Measurements from ENCODE around the gene SLC38A9.
"Not testable (repeated sequence)": the region's sequence is repeated elsewhere in the genome, so short reads cannot be mapped to it uniquely, and the experiment has no call there.

SLC38A9 gene

DNA sequence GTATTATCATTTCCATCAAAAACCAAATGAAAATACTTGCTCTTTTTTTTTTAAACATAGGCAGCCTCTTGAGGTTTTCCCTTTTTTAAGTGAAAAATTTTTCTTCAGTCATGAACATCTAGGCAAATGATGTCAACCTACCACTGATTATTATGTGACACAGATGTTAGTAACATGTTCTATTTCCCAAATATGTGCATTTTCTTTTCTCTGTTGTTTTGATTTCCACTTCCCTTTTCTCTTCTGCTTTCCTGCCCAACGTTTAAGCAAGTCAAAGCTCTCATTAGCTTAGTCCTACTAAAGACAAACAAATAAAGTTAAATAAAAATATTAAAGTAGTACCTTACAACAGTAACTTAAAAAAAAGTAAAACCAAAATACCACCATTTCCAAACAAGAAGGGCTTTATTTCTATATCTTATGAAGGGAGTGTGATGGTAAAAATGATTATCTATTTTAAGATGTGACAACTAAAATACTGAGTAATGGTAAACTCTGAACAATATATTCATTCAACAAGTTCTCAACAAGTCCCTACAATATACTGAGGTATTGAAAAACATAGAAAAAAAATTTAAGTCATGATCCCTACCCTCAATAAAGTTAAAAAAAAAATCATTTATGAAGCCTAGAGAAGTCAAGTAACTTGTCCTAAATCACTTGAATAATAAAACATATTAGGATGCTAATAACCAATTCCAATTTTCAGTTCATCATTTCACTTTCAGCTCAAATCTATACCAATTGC is 9.4 kb downstream of the SLC38A9 start:
- no peak overlapping the region for H3K9ac ChIP-seq (ENCODE audit: low read length)
- no peak overlapping the region for H3K18ac ChIP-seq (ENCODE audit: low read length)
- H4K5ac ChIP-seq (ENCODE audit: low read length) = no peak overlapping the region
- H3K79me1 ChIP-seq (ENCODE audit: low read length) = no peaks in the 10 kb centered on the region
- H2AK5ac ChIP-seq (ENCODE audit: low read length) = no peak overlapping the region
- no peak overlapping the region for H3K4ac ChIP-seq (ENCODE audit: low read depth, low read length)
- H3K23ac ChIP-seq (ENCODE audit: low read length) = no peak overlapping the region
- H3K4me2 ChIP-seq (ENCODE audit: low read length) = no peak overlapping the region
- H4K8ac ChIP-seq (ENCODE audit: low read depth, low read length) = no peak overlapping the region
- H3K27ac ChIP-seq (ENCODE audit: low read depth, low read length) = no peak overlapping the region
- no peak overlapping the region for H2BK15ac ChIP-seq (replicated peaks; ENCODE audit: low read depth)
- H3K56ac ChIP-seq (ENCODE audit: low read length) = no peak overlapping the region
- no peak overlapping the region for H3K4me3 ChIP-seq (ENCODE audit: low read length)
- no CpG with 5 or more reads among the region's 1 CpG for WGBS (ENCODE audit: extremely low coverage, insufficient coverage, low lambda C conversion rate)
- no peaks in the 10 kb centered on the region for H3K4me1 ChIP-seq (ENCODE audit: control insufficient read depth, low read depth, low read length)
- H3K79me2 ChIP-seq (ENCODE audit: control insufficient read depth, insufficient read depth, low read length) = no peaks in the 10 kb centered on the region
- H2BK5ac ChIP-seq (ENCODE audit: low read length) = no peak overlapping the region
- H2BK120ac ChIP-seq (ENCODE audit: low read depth, low read length) = no peak overlapping the region
- no peaks in the 10 kb centered on the region for H3K36me3 ChIP-seq (ENCODE audit: control insufficient read depth, insufficient read depth, low read length)
- H3K27me3 ChIP-seq (ENCODE audit: insufficient read depth, low read length, poor library complexity) = no peaks in the 10 kb centered on the region
- DNase-seq = no peak

DNA sequence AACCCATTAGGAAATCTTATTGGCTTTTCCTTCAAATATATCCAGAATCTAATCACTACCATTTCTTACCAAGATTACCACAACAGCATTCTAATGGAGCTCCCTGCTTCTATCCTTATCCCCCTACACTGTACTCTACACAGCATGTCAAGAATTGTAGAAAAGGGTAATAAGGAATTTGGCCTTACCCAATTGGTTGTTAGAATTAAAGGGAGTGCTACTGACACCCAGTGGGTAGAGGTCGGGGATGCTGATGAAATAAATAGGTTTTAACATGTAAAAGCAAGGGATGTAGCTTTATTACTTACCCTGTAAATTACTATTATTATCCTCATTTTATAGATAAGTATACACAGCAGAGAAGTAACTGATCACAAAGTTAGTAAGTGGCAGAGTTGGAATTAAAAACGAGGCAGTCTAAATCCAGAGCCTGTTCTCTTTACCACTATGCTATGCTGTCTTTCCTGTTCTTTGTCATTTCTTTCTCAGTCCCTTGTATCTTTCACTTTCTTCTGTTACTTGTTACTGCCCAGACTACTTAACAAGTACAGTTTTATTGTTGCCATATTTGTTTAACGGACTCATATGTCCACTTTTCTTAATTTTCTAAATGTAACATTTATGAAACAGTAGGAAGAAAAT is 10.5 kb downstream of the SLC38A9 start:
- Histone ChIP-seq H3K4ac (ENCODE audit: low read depth, low read length) (no peak overlapping the region), H2BK120ac (ENCODE audit: low read depth, low read length) (no peak overlapping the region), H3K9ac (ENCODE audit: low read length) (no peak overlapping the region), H3K18ac (ENCODE audit: low read length) (no peak overlapping the region), H3K4me2 (ENCODE audit: low read length) (no peak overlapping the region), H3K79me1 (ENCODE audit: low read length) (no peaks in the 10 kb centered on the region), H2AK5ac (ENCODE audit: low read length) (no peak overlapping the region), H3K4me1 (ENCODE audit: control insufficient read depth, low read depth, low read length) (no peaks in the 10 kb centered on the region), H3K56ac (ENCODE audit: low read length) (no peak overlapping the region), H3K79me2 (ENCODE audit: control insufficient read depth, insufficient read depth, low read length) (no peaks in the 10 kb centered on the region), H3K27ac (ENCODE audit: low read depth, low read length) (no peak overlapping the region), H3K4me3 (ENCODE audit: low read length) (no peak overlapping the region), H4K5ac (ENCODE audit: low read length) (no peak overlapping the region), H3K23ac (ENCODE audit: low read length) (no peak overlapping the region), H4K8ac (ENCODE audit: low read depth, low read length) (no peak overlapping the region), H3K36me3 (ENCODE audit: control insufficient read depth, insufficient read depth, low read length) (no peaks in the 10 kb centered on the region), H2BK15ac (replicated peaks; ENCODE audit: low read depth) (no peak overlapping the region), H3K27me3 (ENCODE audit: insufficient read depth, low read length, poor library complexity) (no peaks in the 10 kb centered on the region), H2BK5ac (ENCODE audit: low read length) (no peak overlapping the region)
- WGBS (ENCODE audit: extremely low coverage, insufficient coverage, low lambda C conversion rate) = no CpG with 5 or more reads among the region's 3 CpGs
- peak; percentile 15 for DNase-seq

DNA sequence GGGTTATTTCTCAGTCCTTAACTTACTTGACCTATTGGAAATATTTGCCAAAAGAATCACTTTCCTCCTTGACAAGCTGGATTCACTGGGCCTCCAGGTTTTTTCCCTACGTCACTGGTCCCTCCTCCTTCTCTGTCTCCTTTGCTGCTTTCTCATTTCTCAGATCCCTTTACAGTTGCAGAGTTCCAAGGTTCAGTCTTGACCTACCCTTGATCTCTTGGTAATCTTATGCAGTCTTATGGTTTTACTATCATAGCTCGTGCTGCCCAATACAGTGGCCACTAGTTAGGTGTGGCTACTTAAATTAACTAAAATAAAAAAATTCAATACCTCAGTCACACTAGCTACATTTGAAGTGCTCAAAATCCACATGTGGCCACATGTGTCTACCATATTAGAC is 11.4 kb downstream of the SLC38A9 start:
- Histone ChIP-seq H3K36me3 (ENCODE audit: control insufficient read depth, insufficient read depth, low read length) (no peaks in the 10 kb centered on the region), H3K4me1 (ENCODE audit: control insufficient read depth, low read depth, low read length) (no peaks in the 10 kb centered on the region), H3K4me3 (ENCODE audit: low read length) (no peak overlapping the region), H2BK120ac (ENCODE audit: low read depth, low read length) (no peak overlapping the region), H4K5ac (ENCODE audit: low read length) (no peak overlapping the region), H2AK5ac (ENCODE audit: low read length) (no peak overlapping the region), H2BK5ac (ENCODE audit: low read length) (no peak overlapping the region), H3K56ac (ENCODE audit: low read length) (no peak overlapping the region), H3K79me2 (ENCODE audit: control insufficient read depth, insufficient read depth, low read length) (no peaks in the 10 kb centered on the region), H3K23ac (ENCODE audit: low read length) (no peak overlapping the region), H3K9ac (ENCODE audit: low read length) (no peak overlapping the region), H2BK15ac (replicated peaks; ENCODE audit: low read depth) (no peak overlapping the region), H3K18ac (ENCODE audit: low read length) (no peak overlapping the region), H3K27me3 (ENCODE audit: insufficient read depth, low read length, poor library complexity) (no peaks in the 10 kb centered on the region), H3K27ac (ENCODE audit: low read depth, low read length) (no peak overlapping the region), H3K4me2 (ENCODE audit: low read length) (no peak overlapping the region), H3K4ac (ENCODE audit: low read depth, low read length) (no peak overlapping the region), H4K8ac (ENCODE audit: low read depth, low read length) (no peak overlapping the region), H3K79me1 (ENCODE audit: low read length) (no peaks in the 10 kb centered on the region)
- no peak for DNase-seq
- WGBS (ENCODE audit: extremely low coverage, insufficient coverage, low lambda C conversion rate) = no CpG with 5 or more reads among the region's 2 CpGs

DNA sequence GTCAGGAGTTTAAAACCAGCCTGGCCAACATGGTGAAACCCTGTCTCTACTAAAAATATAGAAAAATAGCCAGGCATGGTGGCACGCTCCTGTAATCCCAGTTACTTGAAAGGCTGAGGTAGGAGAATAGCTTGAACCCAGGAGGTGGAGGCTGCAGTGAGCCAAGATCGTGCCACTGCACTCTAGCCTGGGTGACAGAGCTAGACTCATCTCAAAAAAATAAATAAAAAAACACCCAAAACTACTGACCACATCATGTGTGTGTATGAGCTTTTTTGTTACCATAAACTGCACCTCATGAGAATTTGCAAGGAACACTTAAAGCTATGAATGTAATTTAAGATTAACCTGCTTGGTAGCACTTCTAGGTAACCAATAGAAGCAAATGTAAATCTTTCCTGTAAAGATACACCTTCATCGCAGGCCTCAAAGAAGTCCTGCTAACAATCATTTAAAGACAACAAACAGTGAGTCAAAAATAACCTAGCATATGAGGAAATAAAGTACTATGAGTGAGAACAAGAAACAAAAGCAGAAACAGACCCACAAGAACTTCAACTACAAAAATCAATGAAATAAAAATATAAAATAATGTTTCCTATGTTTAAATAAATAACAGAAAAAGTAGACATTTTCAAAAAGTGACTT is 13.0 kb downstream of the SLC38A9 start:
- H4K8ac ChIP-seq (ENCODE audit: low read depth, low read length) = no peak overlapping the region
- no peak overlapping the region for H3K4me2 ChIP-seq (ENCODE audit: low read length)
- H3K18ac ChIP-seq (ENCODE audit: low read length) = no peak overlapping the region
- H2AK5ac ChIP-seq (ENCODE audit: low read length) = no peak overlapping the region
- no peak overlapping the region for H2BK5ac ChIP-seq (ENCODE audit: low read length)
- H3K79me1 ChIP-seq (ENCODE audit: low read length) = no peaks in the 10 kb centered on the region
- H4K5ac ChIP-seq (ENCODE audit: low read length) = no peak overlapping the region
- WGBS (ENCODE audit: extremely low coverage, insufficient coverage, low lambda C conversion rate) = no CpG with 5 or more reads among the region's 3 CpGs
- no peaks in the 10 kb centered on the region for H3K36me3 ChIP-seq (ENCODE audit: control insufficient read depth, insufficient read depth, low read length)
- no peak overlapping the region for H3K56ac ChIP-seq (ENCODE audit: low read length)
- no peaks in the 10 kb centered on the region for H3K4me1 ChIP-seq (ENCODE audit: control insufficient read depth, low read depth, low read length)
- no peak overlapping the region for H3K4ac ChIP-seq (ENCODE audit: low read depth, low read length)
- H3K27ac ChIP-seq (ENCODE audit: low read depth, low read length) = no peak overlapping the region
- no peak overlapping the region for H2BK15ac ChIP-seq (replicated peaks; ENCODE audit: low read depth)
- H3K23ac ChIP-seq (ENCODE audit: low read length) = no peak overlapping the region
- no peaks in the 10 kb centered on the region for H3K27me3 ChIP-seq (ENCODE audit: insufficient read depth, low read length, poor library complexity)
- H3K9ac ChIP-seq (ENCODE audit: low read length) = no peak overlapping the region
- H3K4me3 ChIP-seq (ENCODE audit: low read length) = no peak overlapping the region
- no peak overlapping the region for H2BK120ac ChIP-seq (ENCODE audit: low read depth, low read length)
- no peaks in the 10 kb centered on the region for H3K79me2 ChIP-seq (ENCODE audit: control insufficient read depth, insufficient read depth, low read length)
- no peak for DNase-seq

DNA sequence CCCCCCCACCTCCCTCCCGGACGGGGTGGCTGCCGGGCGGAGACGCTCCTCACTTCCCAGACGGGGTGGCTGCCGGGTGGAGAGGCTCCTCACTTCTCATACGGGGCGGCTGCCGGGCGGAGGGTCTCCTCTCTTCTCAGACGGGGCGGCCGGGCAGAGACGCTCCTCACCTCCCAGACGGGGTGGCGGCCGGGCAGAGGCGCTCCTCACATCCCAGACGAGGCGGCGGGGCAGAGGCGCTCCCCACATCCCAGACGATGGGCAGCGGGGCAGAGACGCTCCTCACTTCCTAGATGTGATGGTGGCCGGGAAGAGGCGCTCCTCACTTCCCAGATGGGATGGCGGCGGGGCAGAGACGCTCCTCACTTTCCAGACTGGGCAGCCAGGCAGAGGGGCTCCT is 15.4 kb downstream of the SLC38A9 start:
- not testable (repeated sequence) for H3K27me3 ChIP-seq (ENCODE audit: insufficient read depth, low read length, poor library complexity); H3K79me2 ChIP-seq (ENCODE audit: control insufficient read depth, insufficient read depth, low read length); H2BK5ac ChIP-seq (ENCODE audit: low read length); H3K4me3 ChIP-seq (ENCODE audit: low read length); H3K9ac ChIP-seq (ENCODE audit: low read length); H3K27ac ChIP-seq (ENCODE audit: low read depth, low read length); H4K5ac ChIP-seq (ENCODE audit: low read length); H4K8ac ChIP-seq (ENCODE audit: low read depth, low read length); H3K79me1 ChIP-seq (ENCODE audit: low read length); H3K56ac ChIP-seq (ENCODE audit: low read length); H3K4me1 ChIP-seq (ENCODE audit: control insufficient read depth, low read depth, low read length); H3K23ac ChIP-seq (ENCODE audit: low read length); H2AK5ac ChIP-seq (ENCODE audit: low read length); H2BK120ac ChIP-seq (ENCODE audit: low read depth, low read length); H3K36me3 ChIP-seq (ENCODE audit: control insufficient read depth, insufficient read depth, low read length); DNase-seq; H3K18ac ChIP-seq (ENCODE audit: low read length); H3K4me2 ChIP-seq (ENCODE audit: low read length); H3K4ac ChIP-seq (ENCODE audit: low read depth, low read length); H2BK15ac ChIP-seq (replicated peaks; ENCODE audit: low read depth)
- WGBS (ENCODE audit: extremely low coverage, insufficient coverage, low lambda C conversion rate) = no CpG with 5 or more reads among the region's 31 CpGs
